HL-60 (cell line): Measurements from ENCODE around the gene DOCK2.
A peak's percentile ranks its signal among the peaks of the same experiment; 100 is the strongest.

Experiments
- DNase-seq, 2 experiments: peaks; one replicate each; pipeline ENCODE4 v3.0.0-alpha.2; 2010 to 2020; ENCODE audit warnings: low read depth in 1 of 2, low spot score in 1 of 2
- H3K27ac ChIP-seq: fragments of 250-450 bp; sonication (Bioruptor Pico); replicated peaks from 2 replicates; pipeline ENCODE4 v1.5.1; 2020; ENCODE audit warnings: mild to moderate bottlenecking, moderate library complexity
- H3K27me3 ChIP-seq: fragments of 250-450 bp; sonication (Bioruptor Pico); 2 replicates; pipeline ENCODE4 v1.5.1; 2021; ENCODE audit warnings: mild to moderate bottlenecking, moderate library complexity; ENCODE audit not compliant: insufficient read depth, poor library complexity, severe bottlenecking
- H3K4me3 ChIP-seq: replicated peaks from 2 replicates; pipeline ENCODE4 v1.5.1; 2011; ENCODE audit warnings: mild to moderate bottlenecking, control low read depth, low read length; ENCODE audit not compliant: insufficient read depth
- CTCF ChIP-seq: IDR thresholded peaks from one replicate; pipeline ENCODE4 v1.5.1; 2011; ENCODE audit warnings: low read length, control low read depth, inconsistent platforms; ENCODE audit not compliant: insufficient read depth
- GABPA ChIP-seq: IDR thresholded peaks from 2 replicates; pipeline ENCODE4 v1.6.1; 2012; ENCODE audit warnings: low read depth
- POLR2AphosphoS5 ChIP-seq: IDR thresholded peaks from 2 replicates; pipeline ENCODE4 v1.6.1; 2012; ENCODE audit warnings: low read depth
- REST ChIP-seq: IDR thresholded peaks from 2 replicates; pipeline ENCODE4 v1.6.1; 2012; ENCODE audit warnings: low read depth; ENCODE audit not compliant: insufficient replicate concordance
- SPI1 ChIP-seq: IDR thresholded peaks from 2 replicates; pipeline ENCODE4 v1.6.1; 2012; ENCODE audit warnings: low read depth, mild to moderate bottlenecking, borderline replicate concordance

DOCK2 gene

GRCh38 chr5:169781420-169782345 lies 144.6 kb downstream of the DOCK2 start:
- Histone ChIP-seq H3K27me3 (no peaks in the 10 kb centered on the region), H3K4me3 (no peak overlapping the region), H3K27ac (no peak overlapping the region)
- TF ChIP-seq REST (no peak), GABPA (no peak), SPI1 (no peak), CTCF (no peak), POLR2AphosphoS5 (no peak)
- no peak for DNase-seq

- TF ChIP-seq GABPA (no peak), CTCF (no peak), SPI1 (no peak), POLR2AphosphoS5 (no peak), REST (no peak)
- no peak for DNase-seq
- H3K4me3 ChIP-seq, result no peak overlapping the region
- H3K27me3 ChIP-seq, result no peaks in the 10 kb centered on the region
- H3K27ac ChIP-seq, result no peak overlapping the region
Observed at GRCh38 chr5:169785771-169786618, 148.9 kb downstream of the DOCK2 start.

DNA sequence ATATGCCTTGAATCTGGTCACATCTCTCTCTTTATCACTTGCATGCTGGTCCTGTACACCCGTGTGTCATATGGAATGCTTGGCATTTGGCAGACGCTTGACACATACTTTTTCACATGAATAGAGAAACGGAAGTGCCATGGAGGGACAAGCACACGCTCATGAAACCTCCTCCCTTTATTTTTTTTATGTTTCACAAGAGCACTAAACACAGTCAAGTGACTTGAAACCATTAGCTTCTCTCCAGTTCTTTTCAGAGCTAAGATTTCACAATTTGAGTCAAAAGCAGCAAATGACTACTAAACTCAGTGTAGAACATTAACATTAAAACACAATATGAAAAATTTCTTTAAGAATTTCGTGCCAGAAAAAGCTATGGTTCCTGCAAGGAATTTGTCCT lies 151.1 kb downstream of the DOCK2 start:
- TF ChIP-seq REST (no peak), SPI1 (no peak), CTCF (no peak), GABPA (no peak), POLR2AphosphoS5 (no peak)
- Histone ChIP-seq H3K27ac (no peak overlapping the region), H3K27me3 (no peaks in the 10 kb centered on the region), H3K4me3 (no peak overlapping the region)
- DNase-seq, result peak in 1 of 2 experiments; percentile 41
